ENCODE measurements around the gene KLC3.
"Not testable (repeated sequence)": the region's sequence is repeated elsewhere in the genome, so short reads cannot be mapped to it uniquely, and the experiment has no call there.

KLC3 gene

DNA sequence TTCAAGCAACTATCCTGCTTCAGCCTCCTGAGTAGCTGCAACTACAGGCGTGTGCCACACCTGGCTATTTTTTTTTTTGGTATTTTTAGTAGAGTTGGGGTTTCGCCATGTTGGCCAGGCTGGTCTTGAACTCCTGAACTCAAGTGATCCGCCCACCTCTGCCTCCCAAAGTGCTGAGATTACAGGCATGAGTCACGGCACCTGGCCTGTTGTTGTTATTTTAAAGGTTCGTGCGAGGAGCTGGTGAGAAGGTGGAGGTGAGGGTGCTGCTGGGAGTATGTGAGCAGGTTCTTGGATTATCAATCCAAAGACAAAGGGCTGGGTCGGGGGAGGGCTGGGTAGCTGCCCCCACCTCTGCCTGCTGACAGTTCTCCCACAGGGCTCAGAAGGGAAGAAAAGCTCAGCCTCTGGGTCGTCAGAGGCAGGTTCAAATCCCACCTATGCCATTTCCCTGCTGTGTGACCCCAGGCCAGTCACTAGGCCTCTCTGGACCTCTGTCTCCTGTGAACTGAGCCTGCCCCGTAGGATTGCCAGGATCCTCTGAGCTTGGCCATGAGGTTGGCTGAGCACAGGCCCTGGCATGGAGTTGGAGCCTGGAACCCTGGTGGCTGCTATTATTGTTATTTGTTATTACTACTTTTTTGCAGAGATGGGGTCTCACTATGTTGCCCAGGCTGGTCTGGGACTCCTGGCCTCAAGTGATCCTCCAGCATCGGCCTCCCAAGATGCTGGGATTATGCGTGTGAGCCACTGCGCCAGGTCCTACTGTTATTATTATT, 19.4 kb upstream of the KLC3 start:
- DNase-seq = no peak

DNA sequence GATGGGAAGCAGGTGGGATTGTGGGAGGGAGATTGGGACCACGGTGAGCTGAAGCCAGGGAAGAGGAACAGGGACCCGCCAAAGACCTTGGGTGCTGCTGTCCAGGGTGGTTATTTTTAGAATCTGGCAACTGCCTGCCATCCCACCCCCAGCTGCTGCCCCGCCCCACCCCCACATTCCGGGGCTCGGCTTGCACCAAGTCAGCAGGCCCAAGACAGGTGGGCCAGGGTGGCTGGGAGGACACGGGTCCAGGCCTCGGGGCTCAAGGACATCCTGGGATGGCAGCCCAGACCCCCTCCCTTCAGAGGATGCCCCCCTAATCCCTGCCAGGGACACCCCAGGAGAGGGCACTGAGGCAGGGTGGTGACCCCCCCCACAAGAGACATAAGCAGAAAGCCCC, 18.7 kb upstream of the KLC3 start:
- DNase-seq = no peak

DNA sequence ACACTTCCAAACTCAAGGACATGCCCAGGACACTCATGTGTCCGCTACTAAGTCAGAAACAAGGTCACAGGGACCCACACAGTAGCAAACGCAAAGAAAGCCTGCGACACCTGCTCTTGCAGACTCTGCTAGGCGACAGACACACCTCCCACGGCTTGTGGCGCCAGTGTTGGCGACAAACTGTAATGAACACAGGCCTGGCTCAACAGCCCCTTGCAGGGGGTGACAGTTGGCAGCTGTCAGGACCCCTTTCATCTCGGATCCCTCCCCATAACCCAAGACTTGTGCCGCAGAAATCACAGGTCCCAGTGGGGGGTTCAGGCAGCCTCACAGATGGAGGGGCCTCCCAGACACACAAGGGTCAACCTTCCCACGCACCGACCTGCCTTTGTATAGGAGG, 18.2 kb upstream of the KLC3 start:
- peak; percentile 9 for DNase-seq

DNA sequence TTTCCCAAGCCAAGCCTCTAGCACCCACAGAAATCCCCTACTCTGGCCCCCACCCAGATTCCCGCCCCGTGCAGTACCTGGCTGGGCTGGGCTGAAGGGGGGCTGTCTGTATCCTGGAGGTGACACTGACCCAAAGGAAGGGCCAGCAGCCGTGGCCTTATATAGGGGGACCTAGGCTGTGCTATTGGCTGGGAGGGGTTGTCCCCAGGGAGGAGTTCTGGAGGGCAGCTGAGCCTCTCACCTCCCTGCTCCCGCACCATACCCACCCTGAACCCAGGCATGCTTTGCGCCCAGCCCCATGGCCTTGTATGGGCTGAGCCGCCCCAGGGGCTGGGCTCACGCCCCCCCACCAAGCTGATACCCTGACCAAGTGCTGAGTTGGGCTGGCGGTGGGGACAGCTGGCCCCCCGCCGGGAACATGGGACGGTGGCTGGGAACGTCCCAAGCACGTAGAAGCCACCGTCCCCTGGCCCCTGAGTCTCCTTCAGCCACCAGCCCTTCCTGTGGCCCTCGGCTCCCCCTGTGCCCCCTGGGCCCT, 17.7 kb upstream of the KLC3 start, which contains the start of gene CKM:
TSS of gene CKM (minus strand) at position 132 of the 538 bp plus-strand sequence. CDS start 3,162 bp downstream, outside the sequence.
- no peak for DNase-seq

DNA sequence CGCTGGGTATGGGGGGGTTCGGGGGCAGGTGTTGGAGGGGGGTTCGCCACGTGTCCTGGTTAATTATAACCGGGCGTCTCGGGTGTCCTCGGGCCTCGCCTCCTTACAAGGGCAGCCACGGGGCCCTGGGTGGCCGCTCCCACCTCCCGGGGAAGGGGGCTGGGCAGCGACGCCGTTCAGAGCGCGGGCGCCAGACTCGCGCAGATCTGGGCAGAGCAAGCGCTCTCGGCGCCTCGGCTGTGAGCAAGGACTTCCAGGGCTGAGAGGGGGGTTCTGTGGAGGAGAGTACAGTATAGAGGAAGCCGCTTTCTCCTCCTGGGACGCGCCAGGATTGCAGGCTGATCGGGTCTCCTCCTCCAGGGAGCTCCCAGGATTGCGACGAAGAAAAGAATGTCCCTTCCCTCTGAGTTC, 16.9 kb upstream of the KLC3 start:
- no peak for DNase-seq

DNA sequence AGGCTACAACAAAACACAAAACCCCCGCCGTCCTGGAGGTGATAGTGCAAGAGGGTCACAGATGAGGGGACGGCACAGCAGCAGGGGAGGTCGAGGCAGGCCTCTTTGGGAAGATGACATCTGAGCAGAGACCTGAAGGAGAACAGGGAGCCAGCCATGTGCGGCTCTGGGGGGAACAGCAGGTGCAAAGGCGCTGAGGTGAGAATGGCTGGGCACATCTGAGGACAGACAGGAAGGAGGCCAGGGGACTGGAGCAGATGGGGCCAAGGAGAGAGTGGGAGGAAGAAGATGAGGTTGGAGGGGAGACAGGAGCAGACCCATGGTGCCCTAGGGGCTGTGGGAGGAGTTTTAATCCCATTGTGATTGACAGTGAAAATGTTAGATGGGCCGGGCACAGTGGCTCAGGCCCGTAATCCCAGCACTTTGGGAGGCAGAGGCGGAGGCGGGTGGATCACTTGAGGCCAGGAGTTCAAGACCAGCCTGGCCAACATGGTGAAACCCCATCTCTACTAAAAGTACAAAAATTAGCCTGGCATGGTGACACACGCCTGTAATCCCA, 16.1 kb upstream of the KLC3 start:
- no peak for DNase-seq

DNA sequence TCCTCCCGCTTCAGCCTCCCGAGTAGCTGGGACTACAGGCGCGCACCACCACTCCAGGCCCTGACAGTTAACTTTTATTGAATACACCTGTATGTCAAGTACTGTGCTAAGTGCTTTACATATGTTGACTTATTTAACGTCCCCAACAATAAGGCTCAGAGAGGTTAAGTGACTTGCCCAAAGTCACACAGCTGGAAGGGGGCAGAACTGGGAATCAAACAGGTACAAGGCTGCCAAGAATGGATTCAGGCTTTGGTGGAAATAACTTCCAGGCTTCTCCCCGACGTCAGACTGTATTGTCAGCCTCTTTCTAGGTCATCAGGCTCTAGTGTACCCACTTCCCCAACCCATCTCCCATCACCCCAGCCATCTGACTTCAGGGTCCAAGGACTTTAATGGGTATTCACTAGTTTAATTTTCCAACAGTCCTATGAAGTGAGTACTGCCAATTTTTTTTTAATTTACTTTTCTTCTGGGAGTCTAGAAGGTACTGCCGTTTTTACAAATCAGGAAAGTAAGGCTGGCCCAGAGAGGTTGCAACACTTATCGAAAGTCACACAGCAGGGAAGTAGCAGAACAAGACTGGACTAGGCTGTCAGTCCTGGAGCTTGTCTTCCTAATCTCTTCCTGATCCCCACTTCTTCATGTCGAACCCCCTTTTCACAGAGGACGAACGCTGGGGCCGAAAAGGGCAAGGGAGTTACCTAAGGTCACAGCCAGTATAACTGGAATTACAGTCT, 13.0 kb upstream of the KLC3 start:
- DNase-seq = no peak

DNA sequence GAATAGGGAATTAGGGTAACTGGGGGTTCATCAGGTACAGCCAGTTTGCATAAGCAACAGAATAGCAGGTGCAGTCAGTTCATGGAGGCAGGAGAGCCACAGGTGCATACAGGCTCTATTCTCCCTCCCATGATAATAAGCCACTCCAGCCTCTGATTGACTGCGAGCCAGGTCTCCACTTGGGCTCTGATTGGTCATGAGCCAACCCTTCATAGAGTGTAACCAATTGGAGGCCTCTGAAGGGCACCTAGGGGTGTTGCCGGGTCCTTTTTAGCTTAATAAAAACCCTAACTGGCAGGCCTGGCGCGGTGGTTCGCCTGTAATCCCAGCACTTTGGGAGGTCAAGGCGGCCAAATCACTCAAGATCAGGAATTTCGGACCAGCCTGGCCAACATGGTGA, 9.1 kb upstream of the KLC3 start:
- peak; percentile 5 for DNase-seq

DNA sequence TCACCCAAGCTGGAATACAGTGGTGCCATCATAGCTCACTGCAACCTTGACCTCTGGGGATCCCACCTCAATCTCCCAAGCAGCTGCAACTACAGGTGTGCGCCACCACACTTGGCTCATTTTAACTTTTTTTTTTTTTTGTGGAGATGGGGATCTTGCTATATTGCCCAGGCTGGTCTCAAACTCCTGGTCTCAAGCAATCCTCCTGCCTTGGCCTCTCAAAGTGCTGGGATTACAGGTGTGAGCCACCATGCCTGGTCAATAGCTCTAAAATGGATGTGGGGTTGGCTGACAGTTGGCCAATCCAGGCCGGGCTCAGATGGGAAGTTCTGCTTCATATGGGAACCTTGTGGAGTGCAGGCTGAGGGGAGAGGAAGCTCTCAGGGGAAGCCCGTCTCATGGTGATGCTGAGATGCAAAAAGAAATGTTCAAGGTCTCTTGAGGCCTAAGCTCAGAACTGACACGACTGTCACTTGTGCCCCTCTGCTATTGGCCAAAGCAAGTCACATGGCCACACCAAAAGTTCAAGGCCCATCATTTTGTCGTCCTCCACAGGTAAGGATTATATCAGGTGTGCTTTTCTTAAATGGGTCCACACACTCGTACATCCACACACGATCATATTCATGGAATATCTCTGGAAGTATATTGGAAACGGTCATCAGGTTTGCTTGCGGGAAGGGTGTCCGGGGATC, 6.8 kb upstream of the KLC3 start:
- DNase-seq = no peak

DNA sequence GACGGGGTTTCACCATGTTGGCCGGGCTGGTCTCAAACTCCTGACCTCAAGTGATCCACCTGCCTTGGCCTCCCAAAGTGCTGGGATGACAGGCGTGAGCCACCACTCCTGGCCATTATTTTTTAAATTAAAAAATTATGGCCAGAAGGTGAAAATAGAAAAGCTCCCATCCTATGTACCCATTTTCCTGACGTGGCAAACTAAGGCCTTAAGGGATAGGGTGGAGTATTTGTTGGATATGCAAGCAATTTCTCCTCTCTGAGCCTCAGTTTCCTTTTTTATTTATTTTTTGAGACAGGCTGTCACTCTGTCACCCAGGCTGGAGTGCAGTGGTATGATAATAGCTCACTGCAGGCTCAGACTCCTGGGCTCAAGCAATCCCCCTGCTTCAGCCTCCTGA, 5.7 kb upstream of the KLC3 start:
- DNase-seq = not testable (repeated sequence)

DNA sequence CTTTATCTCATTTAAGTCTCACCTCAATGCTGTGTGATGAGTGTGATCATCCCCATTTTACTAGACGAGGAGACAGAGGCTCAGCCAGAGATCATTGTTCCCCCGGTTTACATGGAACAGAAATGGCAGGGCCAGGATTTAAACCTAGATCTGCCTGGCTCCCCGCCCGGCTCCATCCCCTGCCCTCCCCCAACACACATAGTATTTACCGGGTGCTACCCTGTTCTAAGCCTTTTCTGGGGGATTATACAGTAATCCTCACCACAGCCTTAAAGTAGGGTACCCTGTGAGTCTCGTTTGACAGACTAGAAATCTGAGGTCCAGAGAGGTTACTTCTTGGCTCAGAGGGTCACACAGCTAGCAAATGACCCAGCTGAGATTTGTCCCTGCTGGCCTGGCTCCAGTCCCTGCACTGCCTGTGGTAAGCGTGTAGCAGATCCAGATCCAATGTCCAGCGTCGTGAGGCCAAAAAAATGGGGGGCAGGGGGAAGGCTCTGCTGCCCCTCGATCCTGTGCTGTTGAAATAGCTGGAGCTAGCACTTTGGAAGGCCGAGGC, 3.8 kb upstream of the KLC3 start:
- DNase-seq = no peak

DNA sequence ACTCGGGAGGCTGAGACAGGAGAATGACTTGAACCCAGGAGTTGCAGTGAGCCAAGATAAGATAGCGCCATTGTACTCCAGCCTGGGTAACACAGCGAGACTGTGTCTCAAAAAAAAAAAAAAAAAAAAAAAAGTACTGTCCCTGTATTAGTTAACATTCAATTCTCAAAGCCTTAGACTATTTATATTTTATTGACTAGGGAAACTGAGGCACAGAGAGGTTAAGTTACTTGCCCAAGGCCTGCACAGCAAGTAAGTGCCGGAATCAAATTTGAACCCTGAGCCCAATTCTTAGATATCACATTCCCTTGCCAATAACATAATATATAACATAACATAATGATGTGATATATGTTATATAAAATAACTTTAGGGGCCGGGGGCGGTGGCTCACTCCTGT, 921 bp upstream of the KLC3 start:
- DNase-seq = no peak

DNA sequence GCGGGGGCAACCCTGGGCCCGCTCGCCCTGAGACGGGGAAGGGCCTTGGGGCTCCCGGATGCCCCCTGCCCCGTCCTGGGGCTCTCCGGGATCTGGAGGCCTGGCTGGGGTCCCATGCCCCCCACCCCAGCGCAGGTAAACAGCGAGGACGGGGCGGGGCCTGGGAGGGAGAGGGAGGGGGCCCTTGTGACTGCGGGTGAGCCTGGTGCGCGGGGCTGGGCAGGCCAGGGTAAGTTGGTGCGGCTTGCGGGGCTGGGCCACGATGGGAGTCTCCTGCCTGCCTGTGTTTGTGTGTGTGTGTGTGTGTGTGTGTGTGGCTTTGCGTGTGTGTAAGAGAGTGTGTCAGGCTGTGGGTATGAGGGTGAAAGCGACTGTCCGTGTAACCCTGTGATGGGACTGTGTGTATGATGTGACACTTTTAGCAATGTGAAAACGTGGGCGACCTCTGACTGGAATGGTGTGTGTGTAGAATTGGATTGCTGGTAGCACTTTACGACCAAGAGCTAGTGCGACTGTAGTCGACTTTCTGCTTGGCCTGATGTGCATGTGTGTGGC, 426 bp downstream of the KLC3 start:
- no peak for DNase-seq

DNA sequence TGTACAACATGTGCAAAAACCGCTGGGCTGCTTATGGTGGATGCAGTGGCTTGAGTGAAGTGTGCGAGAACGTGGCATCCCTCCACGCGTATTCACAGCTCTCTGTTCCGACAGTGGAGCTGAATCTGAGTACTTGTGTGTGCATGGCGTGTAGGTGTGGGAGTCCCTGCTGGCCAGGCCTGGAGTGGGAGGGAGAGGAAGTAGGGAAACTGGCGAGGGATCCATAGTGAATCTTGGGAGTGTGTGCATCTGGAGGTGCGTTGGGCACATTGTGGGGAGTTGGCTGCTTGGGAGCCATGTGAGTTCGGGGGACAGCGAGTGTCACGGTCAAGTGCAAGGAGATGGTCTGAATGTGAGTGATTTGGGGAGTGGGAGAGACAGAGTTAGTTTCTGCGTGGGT, 2.4 kb downstream of the KLC3 start:
- no peak for DNase-seq

DNA sequence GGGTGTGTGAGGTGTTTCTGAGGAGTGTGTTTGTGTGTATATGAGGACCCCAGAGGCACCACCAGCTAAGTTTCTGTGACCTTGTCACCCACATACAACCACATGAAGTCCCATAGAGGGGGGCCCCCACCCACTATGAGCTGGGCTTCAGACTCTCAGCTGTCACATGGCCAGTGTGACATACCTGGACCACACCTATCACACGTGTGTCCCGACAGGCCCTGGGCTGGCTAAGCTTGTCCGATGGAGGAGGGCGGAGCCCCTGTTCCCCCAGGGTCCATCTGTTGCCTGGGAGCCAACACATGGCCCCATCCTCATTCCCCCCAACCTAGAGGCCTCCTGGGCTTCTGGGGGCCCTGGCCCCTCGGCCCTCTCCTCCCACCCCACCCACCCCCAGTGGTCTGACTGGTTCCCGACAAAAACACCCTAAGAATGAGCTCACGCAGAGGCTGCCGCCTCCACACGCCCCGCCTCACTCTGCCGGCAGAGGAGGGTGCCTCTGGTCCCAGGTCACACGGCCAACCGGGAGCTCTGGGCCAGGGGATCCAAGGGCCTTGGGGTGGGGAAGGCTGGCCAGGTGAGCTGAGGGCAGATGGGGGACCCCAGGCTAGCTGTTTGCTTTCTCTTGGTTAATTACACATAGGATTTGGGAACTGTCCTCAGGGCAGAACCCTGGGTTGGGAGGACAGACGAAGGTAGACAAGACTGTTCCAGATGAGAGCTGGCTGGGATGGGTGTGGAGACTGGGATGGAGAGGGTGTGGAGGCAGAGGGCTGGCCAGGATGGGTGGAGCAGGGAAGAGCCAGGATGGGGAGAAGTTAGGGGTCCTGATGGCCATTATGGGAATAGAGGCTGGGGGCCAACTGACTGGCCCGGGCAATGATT, 4.3 kb downstream of the KLC3 start:
- no peak for DNase-seq

DNA sequence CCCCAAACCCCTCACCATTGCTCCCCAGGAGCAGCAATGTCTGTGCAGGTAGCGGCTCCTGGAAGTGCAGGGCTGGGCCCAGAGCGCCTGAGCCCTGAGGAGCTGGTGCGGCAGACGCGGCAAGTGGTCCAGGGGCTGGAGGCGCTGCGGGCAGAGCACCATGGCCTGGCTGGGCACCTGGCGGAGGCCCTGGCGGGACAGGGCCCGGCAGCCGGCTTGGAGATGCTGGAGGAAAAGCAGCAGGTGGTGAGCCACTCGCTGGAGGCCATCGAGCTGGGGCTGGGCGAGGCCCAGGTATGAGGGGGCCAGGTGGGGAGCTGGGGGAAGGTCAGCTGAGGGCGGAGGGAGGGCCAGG, 4.9 kb downstream of the KLC3 start:
- no peak for DNase-seq

DNA sequence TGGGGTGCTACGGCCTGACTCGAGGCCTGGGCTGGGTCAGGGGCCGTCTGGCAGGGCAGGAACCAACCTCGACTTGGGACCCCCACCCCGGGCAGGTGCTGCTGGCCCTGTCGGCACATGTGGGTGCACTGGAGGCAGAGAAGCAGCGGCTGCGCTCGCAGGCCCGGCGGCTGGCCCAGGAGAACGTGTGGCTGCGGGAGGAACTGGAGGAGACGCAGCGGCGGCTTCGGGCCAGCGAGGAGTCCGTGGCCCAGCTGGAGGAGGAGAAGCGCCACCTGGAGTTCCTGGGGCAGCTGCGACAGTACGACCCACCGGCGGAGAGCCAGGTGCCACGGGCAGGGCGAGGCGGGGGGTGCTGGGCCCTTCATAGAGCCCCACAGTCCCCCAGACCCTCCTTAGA, 5.9 kb downstream of the KLC3 start:
- no peak for DNase-seq

DNA sequence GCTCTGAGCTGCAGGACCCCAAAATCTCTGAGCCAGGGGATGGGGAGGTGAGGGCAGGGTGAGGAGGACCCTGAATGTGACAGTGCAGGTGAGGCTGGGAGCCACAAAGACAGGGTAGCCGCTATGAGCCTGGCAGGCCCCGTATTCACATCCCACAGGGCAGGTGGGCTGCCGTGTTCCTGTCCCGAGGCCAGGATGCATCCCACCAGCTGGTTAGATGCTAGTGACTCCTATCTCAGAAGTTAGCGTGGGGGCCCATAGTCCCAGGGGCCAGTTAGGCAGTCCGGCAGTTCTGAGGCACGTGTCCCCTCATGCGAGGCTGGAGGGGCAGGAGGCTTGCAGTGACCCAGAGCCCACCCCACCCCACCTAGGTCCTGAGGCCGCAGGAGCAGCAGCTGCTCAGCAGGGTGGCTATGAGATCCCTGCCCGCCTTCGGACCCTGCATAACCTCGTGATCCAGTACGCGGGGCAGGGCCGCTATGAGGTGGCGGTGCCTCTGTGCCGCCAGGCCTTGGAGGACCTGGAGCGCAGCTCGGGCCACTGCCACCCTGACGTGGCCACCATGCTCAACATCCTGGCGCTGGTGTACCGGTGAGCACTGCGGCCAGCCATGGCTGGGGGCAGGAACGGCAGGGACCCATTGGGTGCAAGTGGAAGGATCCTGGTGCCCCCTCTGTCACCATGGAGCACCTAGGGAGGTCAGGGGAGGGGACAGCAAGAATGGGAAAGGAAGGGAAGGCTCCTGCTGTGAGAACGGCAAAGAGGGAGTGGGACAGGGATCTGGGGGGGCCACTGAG, 7.2 kb downstream of the KLC3 start:
- DNase-seq = no peak

DNA sequence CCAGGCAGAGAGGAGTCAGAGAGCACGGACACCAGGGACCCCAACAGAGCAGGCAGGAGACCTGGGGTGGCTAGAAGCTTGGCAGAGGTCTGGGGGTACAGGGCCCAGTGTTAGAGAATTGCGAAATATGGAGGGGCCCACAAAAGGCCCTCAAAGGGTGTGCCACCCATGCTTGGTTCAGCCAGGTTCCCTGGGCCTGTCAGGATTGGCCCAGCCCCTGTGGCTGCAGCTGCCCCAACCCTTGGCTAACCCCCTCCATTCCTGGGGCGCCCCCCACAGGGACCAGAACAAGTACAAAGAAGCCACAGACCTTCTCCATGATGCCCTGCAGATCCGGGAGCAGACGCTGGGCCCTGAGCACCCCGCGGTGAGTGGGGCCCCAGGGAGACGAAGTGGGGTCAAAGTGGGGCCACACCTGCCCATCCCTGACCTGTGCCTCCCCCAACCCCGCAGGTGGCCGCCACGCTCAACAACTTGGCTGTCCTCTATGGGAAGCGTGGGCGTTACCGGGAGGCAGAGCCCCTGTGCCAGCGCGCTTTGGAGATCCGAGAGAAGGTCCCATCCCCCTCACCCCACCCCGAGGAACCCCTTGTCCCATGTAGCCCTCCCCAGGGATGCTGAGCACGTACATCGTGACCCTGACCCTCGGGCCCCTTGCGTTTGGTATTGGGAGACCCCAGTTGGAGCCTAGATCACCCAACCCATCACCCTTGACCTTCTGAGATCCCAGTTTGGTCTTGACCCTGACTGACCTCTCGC, 8.0 kb downstream of the KLC3 start:
- no peak for DNase-seq

DNA sequence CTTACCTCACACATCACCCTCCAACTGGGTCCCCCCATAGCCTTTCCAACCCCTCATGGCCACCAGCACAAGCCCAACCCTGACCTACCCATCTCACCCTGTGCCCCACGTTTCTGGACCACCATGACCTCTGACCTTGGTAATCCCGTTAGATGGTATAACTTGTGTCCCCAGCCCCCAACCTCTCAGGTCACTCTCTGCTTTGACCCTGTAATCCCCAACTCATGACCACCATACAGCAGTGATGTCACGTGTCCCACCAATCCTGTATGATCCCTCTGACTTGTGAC, 8.5 kb downstream of the KLC3 start:
- no peak for DNase-seq

Data from NCI-H1092 treated with DMSO at 0.1 percent for 48 hours (cell line).